ENCODE results near the gene OR4D9.

OR4D9 gene

DNA sequence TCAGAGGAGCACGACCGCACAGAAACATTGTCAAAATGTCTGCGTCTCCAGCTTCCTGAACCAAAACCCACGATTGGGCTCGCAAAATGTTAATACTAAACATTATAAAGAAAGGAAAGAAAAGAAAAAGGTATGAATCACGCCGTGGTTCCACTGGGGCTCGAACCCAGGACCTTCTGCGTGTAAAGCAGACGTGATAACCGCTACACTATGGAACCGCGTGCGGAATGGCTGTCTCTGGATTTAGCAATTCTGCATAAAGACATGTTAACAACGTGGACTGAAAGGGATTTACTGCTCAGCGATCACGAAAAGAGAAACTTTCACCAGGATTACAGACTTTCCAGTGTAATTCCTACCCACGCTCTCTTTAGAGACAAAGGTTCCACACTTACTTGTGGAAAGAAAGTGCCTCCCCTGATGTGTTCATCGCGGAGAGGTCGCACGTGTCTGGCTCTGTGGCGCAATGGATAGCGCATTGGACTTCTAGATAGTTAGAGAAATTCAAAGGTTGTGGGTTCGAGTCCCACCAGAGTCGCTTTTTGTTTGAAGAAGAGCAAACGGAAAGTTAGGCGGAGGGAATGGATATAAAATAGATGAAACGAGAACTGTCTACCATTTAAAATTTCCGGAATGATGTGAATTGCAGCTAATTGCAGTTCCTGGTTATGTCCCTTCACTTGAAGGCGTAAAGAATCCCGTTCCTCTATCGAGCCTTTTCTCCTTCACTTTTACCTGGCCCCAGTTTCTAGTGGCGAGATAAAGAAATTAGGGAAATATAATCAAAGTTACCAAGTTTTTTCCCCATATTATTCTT lies 39.7 kb downstream of the OR4D9 start:
- DNase-seq (ENCODE audit: low spot score), result peak; percentile 86

DNA sequence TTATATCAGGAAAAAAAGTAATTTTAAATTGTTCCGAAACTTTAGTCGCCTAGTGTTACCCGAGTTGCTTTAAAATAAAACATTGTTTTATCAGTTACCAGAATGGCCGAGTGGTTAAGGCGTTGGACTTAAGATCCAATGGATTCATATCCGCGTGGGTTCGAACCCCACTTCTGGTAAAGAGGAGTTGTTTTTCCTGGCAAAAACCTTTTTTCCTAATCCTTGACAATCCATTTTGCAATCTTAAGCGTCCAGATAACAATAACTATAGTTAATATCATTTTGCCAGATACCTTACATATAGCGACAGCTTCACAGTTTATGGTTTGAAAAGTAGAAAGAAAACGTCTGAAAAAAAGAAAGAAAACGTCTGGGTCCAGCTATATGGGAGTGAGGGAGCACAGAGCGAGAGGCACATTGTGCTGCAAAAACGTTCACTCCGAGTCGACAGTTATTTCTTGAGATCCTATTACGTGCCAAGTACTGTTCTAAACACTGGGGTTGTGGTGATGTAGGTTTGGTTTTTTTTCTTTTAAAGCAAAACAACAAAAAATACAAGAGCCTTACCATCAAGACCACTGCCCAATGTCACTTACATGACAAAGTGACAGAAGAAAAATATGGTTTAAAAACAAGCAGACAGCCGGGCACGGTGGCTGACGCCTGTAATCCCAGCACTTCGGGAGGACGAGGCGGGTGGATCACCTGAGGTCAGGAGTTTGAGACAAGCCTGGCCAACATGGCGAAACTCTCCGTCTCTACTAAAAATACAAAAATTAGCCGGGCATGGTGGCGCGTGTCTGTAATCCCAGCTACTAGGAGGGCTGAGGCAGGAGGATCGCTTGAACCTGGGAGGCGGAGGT lies 40.6 kb downstream of the OR4D9 start:
- DNase-seq (ENCODE audit: low spot score), result no peak

DNA sequence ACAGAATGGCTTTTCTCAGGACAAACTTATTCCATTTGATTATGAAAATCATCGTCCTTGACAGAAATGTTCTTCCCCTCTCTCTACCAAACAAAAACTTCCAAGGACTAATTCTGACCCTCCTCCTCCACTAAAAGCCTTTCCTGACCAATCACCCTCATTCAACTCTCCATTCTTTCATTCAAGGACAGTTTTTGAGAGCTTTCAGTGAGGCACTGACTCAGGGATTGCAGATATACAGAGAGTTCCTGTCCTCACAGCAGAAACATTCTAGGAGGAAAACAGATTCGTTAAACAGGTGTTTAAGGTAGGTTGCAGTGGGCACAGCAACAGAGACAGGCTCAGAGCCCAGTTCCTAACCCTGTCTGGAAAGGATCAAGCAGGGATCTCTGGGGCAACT lies 41.5 kb downstream of the OR4D9 start:
- no peak for DNase-seq (ENCODE audit: low spot score)

DNA sequence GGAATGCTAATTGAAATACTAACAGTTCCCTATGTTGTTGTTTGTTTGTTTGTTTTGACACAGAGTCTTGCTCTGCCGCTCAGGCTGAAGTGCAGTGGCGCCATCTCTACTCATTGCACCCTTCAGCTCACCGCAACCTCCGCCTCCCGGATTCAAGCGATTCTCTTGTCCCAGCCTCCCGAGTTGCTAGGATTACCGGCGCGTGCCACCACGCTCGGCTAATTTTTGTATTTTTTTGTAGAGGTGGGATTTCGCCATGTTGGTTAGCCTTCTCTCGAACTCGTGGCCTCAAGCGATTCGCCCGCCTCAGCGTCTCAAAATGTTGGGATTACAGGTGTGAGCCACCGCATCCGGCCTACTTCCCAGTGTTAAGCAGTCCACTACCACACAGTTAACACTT lies 42.0 kb downstream of the OR4D9 start:
- no peak for DNase-seq (ENCODE audit: low spot score)

DNA sequence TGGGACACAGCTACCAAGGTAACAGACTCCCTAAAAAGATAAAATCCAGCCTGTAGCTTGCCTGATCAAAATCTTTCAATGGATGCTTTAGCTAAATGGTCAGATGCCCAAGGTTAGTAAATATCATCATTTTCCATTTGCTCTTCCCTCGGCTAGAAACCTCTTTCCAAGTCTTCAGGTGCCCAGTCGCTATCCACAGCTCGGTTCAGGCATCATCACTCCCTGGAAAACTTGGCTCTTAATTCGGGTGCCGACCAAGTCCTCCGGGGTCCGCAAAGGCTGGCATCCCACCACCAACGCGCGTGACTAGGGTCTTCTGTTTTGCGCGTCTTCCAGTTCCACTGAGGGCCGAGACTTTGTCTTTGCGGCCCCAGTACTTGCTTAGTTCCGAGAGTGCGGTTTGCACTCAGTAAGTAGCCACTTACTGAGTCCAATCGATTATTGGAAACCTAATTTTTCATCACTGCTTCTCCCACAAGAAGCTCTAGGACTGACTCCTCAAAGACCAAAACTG lies 44.3 kb downstream of the OR4D9 start:
- no peak for DNase-seq (ENCODE audit: low spot score)

DNA sequence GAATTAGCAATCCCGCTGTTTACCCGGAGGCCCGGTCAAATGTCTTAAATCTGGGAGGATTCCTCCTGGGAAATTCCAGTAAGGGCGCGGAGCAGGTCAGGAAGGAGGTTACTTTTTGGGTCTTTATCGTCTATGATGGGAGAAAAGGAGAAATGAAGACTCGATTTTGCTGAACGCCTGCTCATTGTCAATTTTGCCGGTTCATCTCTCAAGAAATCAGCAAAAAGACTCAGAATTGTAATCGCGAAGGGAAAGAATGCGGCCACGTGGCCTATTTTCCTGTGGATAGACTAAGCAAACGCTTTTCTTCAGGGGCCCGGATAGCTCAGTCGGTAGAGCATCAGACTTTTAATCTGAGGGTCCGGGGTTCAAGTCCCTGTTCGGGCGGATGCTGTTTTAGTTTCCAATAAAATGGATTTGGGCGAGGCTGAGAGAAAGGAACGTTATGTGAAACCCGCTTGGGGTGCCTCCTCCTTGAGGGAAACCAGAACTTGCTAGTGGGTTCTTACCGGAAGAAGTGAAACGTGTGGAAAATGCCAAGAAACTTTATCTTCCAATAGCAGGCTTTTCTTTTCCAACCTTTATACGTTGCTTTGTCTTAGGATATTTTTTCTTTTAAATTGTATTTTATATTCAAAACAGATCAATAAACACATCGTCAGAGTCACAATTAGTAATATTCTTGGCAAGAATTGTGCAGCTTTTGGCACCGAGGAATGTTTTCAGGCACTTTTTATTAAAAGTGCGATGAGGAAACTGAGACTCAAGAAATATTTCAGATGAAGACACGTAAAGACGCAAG lies 45.0 kb downstream of the OR4D9 start:
- DNase-seq (ENCODE audit: low spot score), result peak; percentile 46

DNA sequence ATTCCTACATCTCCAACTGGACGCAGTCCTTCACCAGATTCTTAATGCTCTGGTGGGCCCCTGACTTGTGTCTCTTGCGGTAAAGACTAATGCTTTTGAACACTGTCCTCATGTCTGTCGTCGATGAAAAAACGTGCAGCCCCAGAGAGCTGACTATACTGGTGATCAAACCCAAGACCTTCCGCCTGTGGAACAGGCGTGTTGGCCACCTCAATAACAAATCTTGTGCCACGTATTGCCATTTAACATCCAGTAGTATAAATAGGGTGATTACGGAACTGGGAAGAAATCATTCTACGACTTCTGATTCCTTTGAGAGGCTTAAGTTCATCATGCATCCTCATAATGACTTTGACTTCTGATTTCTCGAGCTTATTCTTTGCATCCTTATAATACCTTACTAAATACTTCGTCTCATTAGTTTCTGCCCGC lies 45.6 kb downstream of the OR4D9 start:
- DNase-seq (ENCODE audit: low spot score), result no peak

DNA sequence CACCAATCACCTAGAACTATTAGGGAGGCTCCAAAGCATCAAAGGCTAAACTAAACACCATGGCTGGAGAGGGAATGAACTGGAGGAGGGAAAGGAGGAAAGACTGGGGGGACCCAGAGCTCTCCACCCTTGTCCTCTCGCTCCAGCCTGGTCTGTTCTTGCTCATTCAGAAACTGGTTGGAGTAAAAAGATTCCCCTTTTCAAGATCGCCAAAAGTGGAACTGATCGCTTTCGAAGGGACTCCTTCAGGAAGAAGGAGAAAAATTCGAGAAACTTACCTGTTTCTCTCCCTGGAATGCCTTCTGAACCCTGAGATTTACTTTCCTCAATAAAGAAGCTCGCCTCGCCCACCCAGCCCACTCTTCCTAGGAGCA lies 46.9 kb downstream of the OR4D9 start:
- no peak for DNase-seq (ENCODE audit: low spot score)

DNA sequence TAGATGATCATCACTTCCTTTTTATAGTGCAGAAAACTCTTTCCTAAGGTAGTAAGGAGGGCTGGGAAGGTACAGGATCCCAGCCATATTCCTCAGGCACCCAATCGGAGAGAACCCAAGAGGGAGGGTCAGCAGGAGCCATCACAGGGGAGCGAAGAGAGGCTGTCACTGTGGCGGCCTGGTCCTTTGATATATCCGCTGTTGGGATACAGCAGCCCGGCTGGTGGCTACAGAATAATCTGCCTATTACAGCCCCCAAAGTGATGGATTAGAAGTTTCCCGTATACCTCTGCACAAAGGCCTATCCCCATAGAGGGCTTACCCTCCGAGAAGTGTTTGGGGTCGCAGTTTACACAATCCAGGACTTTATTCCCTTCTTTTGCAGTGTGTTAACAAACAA lies 48.5 kb downstream of the OR4D9 start:
- DNase-seq (ENCODE audit: low spot score), result no peak

DNA sequence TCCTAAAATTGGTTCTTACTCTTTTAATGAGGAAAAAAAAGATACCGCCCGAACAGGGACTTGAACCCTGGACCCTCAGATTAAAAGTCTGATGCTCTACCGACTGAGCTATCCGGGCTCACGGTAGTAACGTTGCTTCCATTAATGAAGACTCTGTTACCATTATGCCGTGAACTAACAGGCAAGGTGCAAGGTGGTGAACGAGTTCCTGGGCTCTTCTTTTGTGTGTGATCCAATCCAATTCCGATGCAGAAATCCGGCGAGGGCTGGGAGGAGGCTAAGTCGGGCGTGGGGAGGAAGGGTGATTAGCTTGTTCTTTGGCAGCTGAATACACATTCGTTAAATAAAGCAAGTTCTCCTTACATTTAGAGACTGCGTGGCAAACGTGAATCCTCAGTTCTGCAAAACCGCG lies 49.0 kb downstream of the OR4D9 start:
- peak; percentile 89 for DNase-seq (ENCODE audit: low spot score)

DNA sequence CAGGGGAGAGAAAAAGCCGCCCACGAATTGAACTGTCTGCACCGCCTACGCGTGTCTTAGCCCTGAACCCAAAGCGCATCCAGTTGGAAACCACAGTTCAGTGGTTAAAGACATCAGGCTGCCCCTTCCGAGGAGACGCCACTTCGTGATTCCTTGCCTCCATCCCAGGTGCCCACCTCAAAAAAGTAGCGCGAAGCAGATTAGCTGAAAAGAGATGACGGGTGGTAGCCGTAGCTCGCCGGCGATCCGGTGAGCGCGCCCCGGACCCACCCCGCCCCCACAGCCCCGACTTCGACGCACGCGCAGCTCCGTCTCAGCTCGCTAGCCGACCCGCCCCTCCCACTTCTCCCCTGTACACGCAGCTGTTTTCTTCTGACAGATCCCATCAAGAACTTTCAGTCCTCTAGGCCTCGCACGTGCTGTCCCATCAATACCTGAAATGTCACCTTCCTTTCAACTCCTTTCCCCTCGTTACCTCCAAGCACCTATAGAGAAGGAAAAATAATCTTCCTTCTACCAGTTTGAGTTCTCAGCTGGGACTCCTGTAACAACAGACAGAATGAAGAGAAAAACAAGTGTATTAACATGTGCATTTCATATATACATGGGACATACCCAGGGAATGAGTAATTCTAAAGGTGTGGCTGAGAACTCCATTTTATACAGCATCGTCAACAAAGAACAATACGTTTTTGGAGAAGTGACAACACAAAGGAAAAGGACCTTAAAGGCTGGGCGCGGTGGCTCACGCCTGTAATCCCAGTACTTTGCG lies 49.5 kb downstream of the OR4D9 start:
- peak; percentile 97 for DNase-seq (ENCODE audit: low spot score)

DNA sequence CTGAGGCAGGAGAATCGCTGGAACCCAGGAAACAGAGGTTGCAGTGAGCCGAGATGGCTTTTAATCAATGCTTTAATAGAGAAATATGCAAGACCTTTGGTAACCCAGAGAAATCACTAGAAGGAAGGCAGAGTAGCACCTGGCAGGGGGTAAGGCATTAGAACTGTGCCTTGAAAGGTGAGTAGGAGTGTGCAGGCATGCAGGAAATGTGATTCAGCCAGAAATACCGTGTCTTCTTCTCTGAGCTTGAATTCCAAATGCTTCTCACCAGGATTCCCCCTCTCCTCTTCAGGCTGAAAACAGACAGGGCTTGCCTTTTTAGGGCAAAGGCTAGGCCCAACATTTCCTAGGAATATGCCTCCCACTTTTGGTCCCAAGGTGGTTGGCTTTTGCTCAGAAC lies 51.0 kb downstream of the OR4D9 start:
- no peak for DNase-seq (ENCODE audit: low spot score)

Measured in SW480 (cell line).